Measurements from ENCODE around the gene PZP.

GRCh38 chr12:9106610-9107541 lies 101.3 kb downstream of the PZP start:
- TF ChIP-seq CTCF (IDR thresholded peaks at IDR 0.05 in 4 of 5, conservative IDR thresholded peaks at IDR 0.05 in 1 of 5) = no peak
- TF ChIP-seq POLR2A (IDR thresholded peaks at IDR 0.05) = no peak

All from gastrocnemius medialis (tissue), 4 donors.